ENCODE results near the gene CASKIN2.
"Not testable (repeated sequence)": the region's sequence is repeated elsewhere in the genome, so short reads cannot be mapped to it uniquely, and the experiment has no call there.

CASKIN2 gene

GRCh38 chr17:75521290-75521689 is 6.0 kb upstream of the CASKIN2 start:
- no peak for DNase-seq

- not testable (repeated sequence) for DNase-seq
Measured at GRCh38 chr17:75520413-75520812, 5.1 kb upstream of the CASKIN2 start.

GRCh38 chr17:75518983-75519537 is 3.7 kb upstream of the CASKIN2 start:
- DNase-seq: no peak

GRCh38 chr17:75518201-75518600 is 2.9 kb upstream of the CASKIN2 start:
- DNase-seq: no peak

GRCh38 chr17:75517297-75517865 is 2.0 kb upstream of the CASKIN2 start:
- no peak for DNase-seq

GRCh38 chr17:75516619-75517296 is 1.4 kb upstream of the CASKIN2 start:
- no peak for DNase-seq

- DNase-seq: peak; percentile 93
Measured at GRCh38 chr17:75516255-75516618, 900 bp upstream of the CASKIN2 start, which contains the start of gene TSEN54. TSS of gene TSEN54 (plus strand) at chr17:75516528. CDS start at chr17:75516561, 33 bp downstream.

GRCh38 chr17:75514919-75515495 is 330 bp downstream of the CASKIN2 start:
- no peak for DNase-seq

GRCh38 chr17:75514299-75514918 is 928 bp downstream of the CASKIN2 start:
- no peak for DNase-seq

- DNase-seq: no peak
Measured at GRCh38 chr17:75513641-75514000, 1.7 kb downstream of the CASKIN2 start.

GRCh38 chr17:75512926-75513640 is 2.3 kb downstream of the CASKIN2 start:
- DNase-seq: no peak

- DNase-seq: no peak
Measured at GRCh38 chr17:75511610-75512575, 3.4 kb downstream of the CASKIN2 start.

- no peak for DNase-seq
Measured at GRCh38 chr17:75511270-75511609, 4.1 kb downstream of the CASKIN2 start.

GRCh38 chr17:75509528-75510258 is 5.6 kb downstream of the CASKIN2 start:
- no peak for DNase-seq

- no peak for DNase-seq
Measured at GRCh38 chr17:75508931-75509361, 6.4 kb downstream of the CASKIN2 start.

- DNase-seq: no peak
Measured at GRCh38 chr17:75507733-75508719, 7.3 kb downstream of the CASKIN2 start.

- DNase-seq: no peak
Measured at GRCh38 chr17:75506888-75507287, 8.4 kb downstream of the CASKIN2 start.

- DNase-seq: no peak
Measured at GRCh38 chr17:75506134-75506533, 9.2 kb downstream of the CASKIN2 start.

- no peak for DNase-seq
Measured at GRCh38 chr17:75505640-75506039, 9.7 kb downstream of the CASKIN2 start.

- no peak for DNase-seq
Measured at GRCh38 chr17:75505152-75505409, 10.3 kb downstream of the CASKIN2 start.

Data from T-helper 9 cell (primary cell).